H9 (cell line): ENCODE results near the gene TSSK2. TPM values are rescaled to one million over a fixed set of nuclear protein-coding genes. Genes with fewer than 3 reads are reported as not detected.

Experiments
- DNase-seq: peaks from one replicate; pipeline ENCODE4 v3.0.0-alpha.2; 2017
- H2AFZ ChIP-seq: one replicate; pipeline ENCODE4 v1.6.1; 2013; ENCODE audit warnings: mild to moderate bottlenecking, low read length, control low read depth, moderate library complexity
- H2AK5ac ChIP-seq: 2 replicates; pipeline ENCODE4 v1.6.1; 2013; ENCODE audit warnings: low read length, control low read depth, mixed read lengths; ENCODE audit not compliant: insufficient read length
- H2BK120ac ChIP-seq: one replicate; pipeline ENCODE4 v1.6.1; 2013; ENCODE audit warnings: low read depth, mild to moderate bottlenecking, low read length, control low read depth, inconsistent platforms; ENCODE audit not compliant: poor library complexity, severe bottlenecking
- H2BK12ac ChIP-seq: 2 replicates; pipeline ENCODE4 v1.6.1; 2013; ENCODE audit warnings: low read length, control low read depth, mixed read lengths, low read depth; ENCODE audit not compliant: insufficient read length
- H2BK15ac ChIP-seq: 2 replicates; pipeline ENCODE4 v1.6.1; 2013; ENCODE audit warnings: low read depth, low read length, control low read depth
- H2BK20ac ChIP-seq: one replicate; pipeline ENCODE4 v1.6.1; 2013; ENCODE audit warnings: low read depth, mild to moderate bottlenecking, low read length, control low read depth, inconsistent platforms; ENCODE audit not compliant: poor library complexity, severe bottlenecking
- H2BK5ac ChIP-seq: 2 replicates; pipeline ENCODE4 v1.6.1; 2013; ENCODE audit warnings: low read length, control low read depth, mixed read lengths; ENCODE audit not compliant: insufficient read length
- H3K14ac ChIP-seq: 2 replicates; pipeline ENCODE4 v1.6.1; 2013; ENCODE audit warnings: low read length, control low read depth; ENCODE audit not compliant: insufficient read depth
- H3K18ac ChIP-seq: 2 replicates; pipeline ENCODE4 v1.6.1; 2013; ENCODE audit warnings: low read depth, mild to moderate bottlenecking, mixed read lengths, low read length, control low read depth; ENCODE audit not compliant: insufficient read length
- H3K23ac ChIP-seq: 2 replicates; pipeline ENCODE4 v1.6.1; 2013; ENCODE audit warnings: low read length, control low read depth, mixed read lengths, low read depth; ENCODE audit not compliant: insufficient read length
- H3K23me2 ChIP-seq: 2 replicates; pipeline ENCODE4 v1.6.1; 2013; ENCODE audit warnings: low read depth, mild to moderate bottlenecking, mixed read lengths, low read length, control low read depth; ENCODE audit not compliant: insufficient read length, poor library complexity, severe bottlenecking
- H3K27ac ChIP-seq: 2 replicates; pipeline ENCODE4 v1.5.1; 2013; ENCODE audit warnings: low read length, control low read depth, mixed read lengths, low read depth; ENCODE audit not compliant: insufficient read length
- H3K27me3 ChIP-seq: 2 replicates; pipeline ENCODE4 v1.6.1; 2013; ENCODE audit warnings: low read length, control low read depth, inconsistent platforms; ENCODE audit not compliant: insufficient read depth
- H3K4ac ChIP-seq: 2 replicates; pipeline ENCODE4 v1.6.1; 2013; ENCODE audit warnings: low read depth, mild to moderate bottlenecking, control low read depth, inconsistent platforms, low read length, moderate library complexity
- H3K4me1 ChIP-seq: 2 replicates; pipeline ENCODE4 v1.6.1; 2013; ENCODE audit warnings: low read length, control low read depth, inconsistent platforms; ENCODE audit not compliant: insufficient read depth
- H3K4me2 ChIP-seq: 2 replicates; pipeline ENCODE4 v1.6.1; 2013; ENCODE audit warnings: low read length, control low read depth, mixed read lengths; ENCODE audit not compliant: insufficient read length, insufficient read depth
- H3K56ac ChIP-seq: 2 replicates; pipeline ENCODE4 v1.6.1; 2013; ENCODE audit warnings: low read depth, mild to moderate bottlenecking, mixed read lengths, low read length, control low read depth; ENCODE audit not compliant: insufficient read length
- H3K79me1 ChIP-seq: 2 replicates; pipeline ENCODE4 v1.6.1; 2013; ENCODE audit warnings: low read depth, mild to moderate bottlenecking, moderate library complexity, low read length, control low read depth, inconsistent platforms; ENCODE audit not compliant: insufficient read depth, poor library complexity, severe bottlenecking
- H3K79me2 ChIP-seq: 2 replicates; pipeline ENCODE4 v1.6.1; 2013; ENCODE audit warnings: low read length, control low read depth, inconsistent platforms; ENCODE audit not compliant: insufficient read depth
- H3K9ac ChIP-seq: 2 replicates; pipeline ENCODE4 v1.6.1; 2013; ENCODE audit warnings: low read length, control low read depth, mixed read lengths; ENCODE audit not compliant: insufficient read length; ENCODE audit errors: extremely low read depth
- H3K9me3 ChIP-seq: one replicate; pipeline ENCODE4 v1.6.1; 2013; ENCODE audit warnings: low read depth, low read length, inconsistent platforms; ENCODE audit not compliant: control insufficient read depth
- H3T11ph ChIP-seq: one replicate; pipeline ENCODE4 v1.6.1; 2013; ENCODE audit warnings: mild to moderate bottlenecking, low read length, control low read depth, inconsistent platforms
- H4K20me1 ChIP-seq: one replicate; pipeline ENCODE4 v1.6.1; 2013; ENCODE audit not compliant: control insufficient read depth, insufficient read length, insufficient read depth
- H4K5ac ChIP-seq: 2 replicates; pipeline ENCODE4 v1.6.1; 2013; ENCODE audit warnings: low read depth, mild to moderate bottlenecking, mixed read lengths, low read length, control low read depth; ENCODE audit not compliant: insufficient read length
- H4K8ac ChIP-seq: replicated peaks from 2 replicates; pipeline ENCODE4 v1.6.1; 2013; ENCODE audit warnings: low read length, control low read depth, mixed read lengths, low read depth; ENCODE audit not compliant: insufficient read length
- H4K91ac ChIP-seq: 2 replicates; pipeline ENCODE4 v1.6.1; 2013; ENCODE audit warnings: low read depth, mild to moderate bottlenecking, moderate library complexity, mixed read lengths, low read length, control low read depth; ENCODE audit not compliant: insufficient read length
- H3K27ac Mint-ChIP-seq, 3 experiments: 2 replicates in 2 of 3; 3 replicates in 1 of 3; pipeline ENCODE4 v1.8.0; 2020 to 2021; ENCODE audit warnings: mixed read lengths in 3 of 3, mild to moderate bottlenecking in 1 of 3, moderate library complexity in 1 of 3
- H3K27me3 Mint-ChIP-seq: 2 replicates; pipeline ENCODE4 v1.8.0; 2021; ENCODE audit warnings: low read depth, mild to moderate bottlenecking, moderate library complexity, mixed read lengths
- H3K36me3 Mint-ChIP-seq, 3 experiments: 2 replicates in 2 of 3; 3 replicates in 1 of 3; pipeline ENCODE4 v1.8.0; 2020 to 2021; ENCODE audit warnings: low read depth in 3 of 3, mixed read lengths in 3 of 3; ENCODE audit not compliant: insufficient read depth in 1 of 3
- H3K4me1 Mint-ChIP-seq, 2 experiments: 2 replicates each; pipeline ENCODE4 v1.8.0; 2020; ENCODE audit warnings: mixed read lengths in 2 of 2
- H3K4me3 Mint-ChIP-seq, 2 experiments: 2 replicates in 1 of 2; 3 replicates in 1 of 2; pipeline ENCODE4 v1.8.0; 2020 to 2021; ENCODE audit warnings: mild to moderate bottlenecking in 2 of 2, mixed read lengths in 2 of 2, moderate library complexity in 1 of 2
- H3K9me3 Mint-ChIP-seq, 2 experiments: 2 replicates in 1 of 2; 3 replicates in 1 of 2; pipeline ENCODE4 v1.8.0; 2020; ENCODE audit warnings: mild to moderate bottlenecking in 2 of 2, mixed read lengths in 2 of 2, moderate library complexity in 1 of 2
- CTCF ChIP-seq: fragments of 200-600 bp; sonication (generic); conservative IDR thresholded peaks from 3 replicates; pipeline ENCODE4 v1.8.0; 2021; ENCODE audit warnings: antibody characterized with exemption, mild to moderate bottlenecking
- WGBS: extraction: QIAGEN DNeasy Blood & Tissue Kit; methylation state at CpG from one replicate; pipeline ENCODE4 v1.1.7; 2013; ENCODE audit warnings: missing lambda C conversion rate, low lambda C conversion rate, mixed read lengths; ENCODE audit not compliant: insufficient read length; ENCODE audit errors: extremely low coverage; 5-methylcytosine and 5-hydroxymethylcytosine counted together
- total RNA-seq: library from RNA; stranded (reverse); gene quantifications from 2 replicates; pipeline ENCODE4 v1.2.1, GENCODE V29; 2021

TSSK2 gene
- total RNA-seq, 1 experiment from 2014 or later = not detected

- DNase-seq = no peak
- no peak overlapping the region; the same call in 1 of the 2 replicates for H3K14ac ChIP-seq
- H3K4me3 Mint-ChIP-seq = peak overlapping the region; percentile 34 to 78
These were observed 19.6 kb downstream of the TSSK2 start for GRCh38 chr22:19150482-19151328.

More at GRCh38 chr22:19150482-19151328, 19.6 kb downstream of the TSSK2 start:
- Histone ChIP-seq H3K9ac (no peak overlapping the region), H2AK5ac (no peak overlapping the region), H4K8ac (no peak overlapping the region), H3T11ph (no peak overlapping the region), H2AFZ (no peak overlapping the region), H3K27me3 (peaks cover 48% of the 10 kb centered on the region), H3K4me1 (no peaks in the 10 kb centered on the region), H4K5ac (no peak overlapping the region), H3K79me1 (no peaks in the 10 kb centered on the region), H2BK12ac (no peak overlapping the region), H3K9me3 (no peaks in the 10 kb centered on the region), H3K79me2 (no peaks in the 10 kb centered on the region), H4K20me1 (no peaks in the 10 kb centered on the region), H3K4ac (no peak overlapping the region), H2BK20ac (no peak overlapping the region), H2BK120ac (no peak overlapping the region), H3K56ac (no peak overlapping the region), H3K23ac (no peak overlapping the region), H3K23me2 (peaks cover 2% of the 10 kb centered on the region), H3K27ac (no peak overlapping the region), H4K91ac (no peak overlapping the region), H2BK5ac (no peak overlapping the region), H3K4me2 (no peak overlapping the region), H3K18ac (no peak overlapping the region), H2BK15ac (no peak overlapping the region)
- H3K36me3 Mint-ChIP-seq = peaks cover 0 to 9% (median 5%) of the 10 kb centered on the region in 3 experiments; a peak in 6 of 7 replicates
- H3K4me1 Mint-ChIP-seq = peaks cover 12 to 20% of the 10 kb centered on the region in 2 experiments
- WGBS = no CpG with 5 or more reads among the region's 68 CpGs
- no peak for TF ChIP-seq CTCF
- H3K27ac Mint-ChIP-seq = no peak overlapping the region
- peaks cover 13 to 14% of the 10 kb centered on the region in 2 experiments for H3K9me3 Mint-ChIP-seq
- H3K27me3 Mint-ChIP-seq = peaks cover 89% of the 10 kb centered on the region
